SU-DHL-6 (cell line): Measurements from ENCODE around the gene GPNMB.

Experiments
- H2AFZ ChIP-seq: fragments of 200-600 bp; sonication (generic); 2 replicates; pipeline ENCODE4 v1.6.1; 2014; ENCODE audit warnings: low read depth, mild to moderate bottlenecking, moderate library complexity, mixed read lengths, antibody characterized with exemption, low read length; ENCODE audit not compliant: severe bottlenecking
- H3F3A ChIP-seq: fragments of 200-600 bp; shearing (Covaris generic); 2 replicates; pipeline ENCODE4 v1.6.0; 2016; ENCODE audit warnings: antibody characterized with exemption, mild to moderate bottlenecking; ENCODE audit not compliant: insufficient read depth
- H3K27ac ChIP-seq: fragments of 200-600 bp; sonication (generic); 2 replicates; pipeline ENCODE4 v1.5.1; 2016; ENCODE audit warnings: low read depth, mild to moderate bottlenecking, low read length, moderate library complexity, mixed read lengths
- H3K27me3 ChIP-seq: fragments of 200-600 bp; sonication (generic), shearing (Covaris generic); 2 replicates; pipeline ENCODE4 v1.6.0; 2014; ENCODE audit warnings: mild to moderate bottlenecking, low read length
- H3K36me3 ChIP-seq: fragments of 200-600 bp; sonication (generic); 2 replicates; pipeline ENCODE4 v1.6.1; 2014; ENCODE audit warnings: mild to moderate bottlenecking, low read length, mixed read lengths
- H3K4me2 ChIP-seq: fragments of 300-600, 200-600 bp; shearing (Covaris generic), sonication (generic); 2 replicates; pipeline ENCODE4 v1.6.0; 2014; ENCODE audit warnings: low read length, low read depth, mild to moderate bottlenecking; ENCODE audit not compliant: poor library complexity, severe bottlenecking
- H3K4me3 ChIP-seq: fragments of 200-600 bp; sonication (generic); 2 replicates; pipeline ENCODE4 v1.5.1; 2014; ENCODE audit warnings: antibody characterized with exemption, low read length, mild to moderate bottlenecking, mixed read lengths; ENCODE audit not compliant: insufficient read depth, poor library complexity, severe bottlenecking
- H3K79me2 ChIP-seq: fragments of 200-600 bp; sonication (generic); 2 replicates; pipeline ENCODE4 v1.6.1; 2014; ENCODE audit warnings: mild to moderate bottlenecking, low read length, moderate library complexity; ENCODE audit not compliant: insufficient read depth
- H3K9ac ChIP-seq: fragments of 200-600 bp; sonication (generic); 2 replicates; pipeline ENCODE4 v1.7.0; 2014; ENCODE audit warnings: mild to moderate bottlenecking, low read length
- H3K9me2 ChIP-seq: fragments of 200-600 bp; sonication (generic); replicated peaks from 2 replicates; pipeline ENCODE4 v1.6.1; 2014; ENCODE audit warnings: low read length; ENCODE audit not compliant: insufficient read depth
- H3K9me3 ChIP-seq: fragments of 200-600 bp; sonication (generic); 2 replicates; pipeline ENCODE4 v1.6.1; 2014; ENCODE audit warnings: low read length, mixed read lengths; ENCODE audit not compliant: insufficient read depth
- H4K20me1 ChIP-seq: fragments of 200-600 bp; sonication (generic); 2 replicates; pipeline ENCODE4 v1.6.1; 2014; ENCODE audit warnings: low read depth, mild to moderate bottlenecking, antibody characterized with exemption, low read length, moderate library complexity, mixed read lengths
- EZH2phosphoT487 ChIP-seq: fragments of 200-600 bp; sonication (generic), shearing (Covaris generic); conservative IDR thresholded peaks from 2 replicates; pipeline ENCODE4 v1.6.1; 2018; ENCODE audit warnings: mild to moderate bottlenecking, antibody characterized with exemption, low read length, moderate library complexity, mixed read lengths
- TF ChIP-seq, protein P1 (sequence below): fragments of 200-600 bp; sonication (generic); IDR thresholded peaks from one replicate; pipeline ENCODE4 v1.5.1; 2017; ENCODE audit warnings: antibody characterized with exemption, mild to moderate bottlenecking, low read length, moderate library complexity; ENCODE audit not compliant: insufficient read depth, poor library complexity, severe bottlenecking

Gene GPNMB

DNA sequence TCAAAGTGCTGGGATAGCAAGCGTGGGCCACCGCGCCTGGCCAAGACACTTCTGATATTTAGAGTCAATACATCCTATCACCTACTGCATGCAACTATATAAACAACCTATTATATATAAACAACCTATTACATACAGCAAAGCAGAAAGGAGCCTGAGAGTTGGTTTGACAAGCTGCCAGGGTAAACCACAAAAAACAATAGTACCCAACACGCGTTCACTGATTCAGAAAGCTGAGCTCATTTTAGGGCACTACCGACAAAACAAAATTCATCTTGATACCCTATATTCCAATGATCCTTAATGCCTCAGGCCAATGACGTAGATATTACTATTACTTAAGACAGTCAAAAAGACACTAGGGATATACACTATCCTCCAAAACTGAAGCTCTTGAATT, 68.8 kb downstream of the GPNMB start:
- H3K36me3 ChIP-seq = peaks cover 81% of the 10 kb centered on the region

More for the DNA sequence above, 68.8 kb downstream of the GPNMB start:
- Histone ChIP-seq H3K27me3 (no peaks in the 10 kb centered on the region), H3K4me3 (no peak overlapping the region), H2AFZ (no peak overlapping the region), H3K9me2 (no peaks in the 10 kb centered on the region), H3K9ac (no peak overlapping the region), H3K4me2 (no peak overlapping the region), H3F3A (peaks cover 37% of the 10 kb centered on the region), H3K79me2 (0 out of 2 replicates have a peak, but pooled peaks cover 4% of the 10 kb centered on the region), H3K27ac (no peak overlapping the region), H3K9me3 (no peaks in the 10 kb centered on the region), H4K20me1 (0 out of 2 replicates have a peak, but pooled peaks cover 3% of the 10 kb centered on the region)
- TF ChIP-seq EZH2phosphoT487 = no peak
- TF ChIP-seq, protein P1, sequence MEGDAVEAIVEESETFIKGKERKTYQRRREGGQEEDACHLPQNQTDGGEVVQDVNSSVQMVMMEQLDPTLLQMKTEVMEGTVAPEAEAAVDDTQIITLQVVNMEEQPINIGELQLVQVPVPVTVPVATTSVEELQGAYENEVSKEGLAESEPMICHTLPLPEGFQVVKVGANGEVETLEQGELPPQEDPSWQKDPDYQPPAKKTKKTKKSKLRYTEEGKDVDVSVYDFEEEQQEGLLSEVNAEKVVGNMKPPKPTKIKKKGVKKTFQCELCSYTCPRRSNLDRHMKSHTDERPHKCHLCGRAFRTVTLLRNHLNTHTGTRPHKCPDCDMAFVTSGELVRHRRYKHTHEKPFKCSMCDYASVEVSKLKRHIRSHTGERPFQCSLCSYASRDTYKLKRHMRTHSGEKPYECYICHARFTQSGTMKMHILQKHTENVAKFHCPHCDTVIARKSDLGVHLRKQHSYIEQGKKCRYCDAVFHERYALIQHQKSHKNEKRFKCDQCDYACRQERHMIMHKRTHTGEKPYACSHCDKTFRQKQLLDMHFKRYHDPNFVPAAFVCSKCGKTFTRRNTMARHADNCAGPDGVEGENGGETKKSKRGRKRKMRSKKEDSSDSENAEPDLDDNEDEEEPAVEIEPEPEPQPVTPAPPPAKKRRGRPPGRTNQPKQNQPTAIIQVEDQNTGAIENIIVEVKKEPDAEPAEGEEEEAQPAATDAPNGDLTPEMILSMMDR = no peak
